ENCODE data around the gene MSN.

The MSN gene

GRCh38 chrX:65673857-65674203, 6.4 kb downstream of the MSN start:
- no peak for DNase-seq (ENCODE audit: low read depth)

GRCh38 chrX:65674204-65674893, 6.9 kb downstream of the MSN start:
- no peak for DNase-seq (ENCODE audit: low read depth)

GRCh38 chrX:65677954-65678469, 10.6 kb downstream of the MSN start:
- peak; percentile 90 for DNase-seq (ENCODE audit: low read depth)

- no peak for DNase-seq (ENCODE audit: low read depth)
Observed at GRCh38 chrX:65679071-65679540, 11.7 kb downstream of the MSN start.

GRCh38 chrX:65681810-65682209, 14.4 kb downstream of the MSN start:
- DNase-seq (ENCODE audit: low read depth) = no peak

GRCh38 chrX:65685112-65685511, 17.7 kb downstream of the MSN start:
- no peak for DNase-seq (ENCODE audit: low read depth)

GRCh38 chrX:65686236-65686635, 18.8 kb downstream of the MSN start:
- no peak for DNase-seq (ENCODE audit: low read depth)

- no peak for DNase-seq (ENCODE audit: low read depth)
Observed at GRCh38 chrX:65687367-65687766, 19.9 kb downstream of the MSN start.

- DNase-seq (ENCODE audit: low read depth) = no peak
Observed at GRCh38 chrX:65688403-65688871, 21.0 kb downstream of the MSN start.

- no peak for DNase-seq (ENCODE audit: low read depth)
Observed at GRCh38 chrX:65689377-65689776, 21.9 kb downstream of the MSN start.

GRCh38 chrX:65690057-65690855, 22.8 kb downstream of the MSN start:
- DNase-seq (ENCODE audit: low read depth) = no peak

- no peak for DNase-seq (ENCODE audit: low read depth)
Observed at GRCh38 chrX:65695849-65696449, 28.5 kb downstream of the MSN start.

GRCh38 chrX:65696613-65697012, 29.2 kb downstream of the MSN start:
- no peak for DNase-seq (ENCODE audit: low read depth)

GRCh38 chrX:65697211-65697641, 29.8 kb downstream of the MSN start:
- DNase-seq (ENCODE audit: low read depth) = no peak

GRCh38 chrX:65697915-65698796, 30.7 kb downstream of the MSN start:
- no peak for DNase-seq (ENCODE audit: low read depth)

- no peak for DNase-seq (ENCODE audit: low read depth)
Observed at GRCh38 chrX:65702956-65703355, 35.5 kb downstream of the MSN start.

- DNase-seq (ENCODE audit: low read depth) = no peak
Observed at GRCh38 chrX:65705439-65705838, 38.0 kb downstream of the MSN start.

GRCh38 chrX:65706041-65706828, 38.8 kb downstream of the MSN start:
- DNase-seq (ENCODE audit: low read depth) = no peak

- no peak for DNase-seq (ENCODE audit: low read depth)
Observed at GRCh38 chrX:65707151-65707550, 39.7 kb downstream of the MSN start.

- DNase-seq (ENCODE audit: low read depth) = no peak
Observed at GRCh38 chrX:65712005-65712806, 44.8 kb downstream of the MSN start.

Data from stromal cell of bone marrow (primary cell).